ENCODE measurements around the gene GLDN. TPM values are rescaled to one million over a fixed set of nuclear protein-coding genes. Genes with fewer than 3 reads are reported as not detected.

Gene GLDN
- total RNA-seq, 1 experiment from 2014 or later = 0.15 TPM

- TF ChIP-seq EZH2phosphoT487 (IDR thresholded peaks at IDR 0.05; ENCODE audit: borderline replicate concordance, low read length) (no peak), EZH2 (IDR thresholded peaks at IDR 0.05; ENCODE audit: low read length, unreplicated experiment) (no peak), CTCF (conservative IDR thresholded peaks at IDR 0.05; ENCODE audit: low read depth, low read length) (no peak)
Measured at GRCh38 chr15:51443282-51443914, 101.9 kb downstream of the GLDN start.

GRCh38 chr15:51444112-51444511 is 102.7 kb downstream of the GLDN start:
- ATAC-seq (no peak), DNase-seq (no peak)
- H3K4me2 ChIP-seq (ENCODE audit: low read length) = no peak overlapping the region
- peaks cover 3% of the 10 kb centered on the region; the same call in 1 of the 2 replicates for H3K36me3 ChIP-seq (ENCODE audit: low read depth, low read length)
- no peaks in the 10 kb centered on the region for H3K27me3 ChIP-seq (ENCODE audit: low read length)
- no peaks in the 10 kb centered on the region for H3F3A ChIP-seq (ENCODE audit: low read length, unreplicated experiment)
- ChIA-PET POLR2A (ENCODE audit: unreplicated experiment) (no interaction called here), CTCF (no interaction called here)
- intact Hi-C loops (cut with micrococcal nuclease) = no loop called here
- TF ChIP-seq EZH2phosphoT487 (IDR thresholded peaks at IDR 0.05; ENCODE audit: borderline replicate concordance, low read length) = no peak
- no peak for TF ChIP-seq CTCF (conservative IDR thresholded peaks at IDR 0.05; ENCODE audit: low read depth, low read length)
- no peak for TF ChIP-seq EZH2 (IDR thresholded peaks at IDR 0.05; ENCODE audit: low read length, unreplicated experiment)
- BruUV-seq (replicated peaks) = no TSS peak
- H3K9ac ChIP-seq (ENCODE audit: low read length) = no peak overlapping the region
- H3K4me1 ChIP-seq (ENCODE audit: insufficient read depth, low read length) = no peaks in the 10 kb centered on the region
- H3K79me2 ChIP-seq (ENCODE audit: low read length) = no peaks in the 10 kb centered on the region
- H3K27ac ChIP-seq (ENCODE audit: low read length) = no peak overlapping the region
- no peaks in the 10 kb centered on the region for H3K9me2 ChIP-seq (replicated peaks; ENCODE audit: low read length)
- no peak overlapping the region for H3K4me3 ChIP-seq (ENCODE audit: low read length)
- H3K9me3 ChIP-seq (ENCODE audit: low read length) = no peaks in the 10 kb centered on the region
- no peak overlapping the region for H2AFZ ChIP-seq (ENCODE audit: low read length)
- H4K20me1 ChIP-seq (ENCODE audit: low read length) = no peaks in the 10 kb centered on the region

More at GRCh38 chr15:51443282-51443914, 101.9 kb downstream of the GLDN start:
- H4K20me1 ChIP-seq (ENCODE audit: low read length) = no peaks in the 10 kb centered on the region
- DNase-seq = no peak
- H3K36me3 ChIP-seq (ENCODE audit: low read depth, low read length) = peaks cover 3% of the 10 kb centered on the region; the same call in 1 of the 2 replicates
- no peaks in the 10 kb centered on the region for H3K27me3 ChIP-seq (ENCODE audit: low read length)
- no peak overlapping the region for H3K4me2 ChIP-seq (ENCODE audit: low read length)
- no peak overlapping the region for H3K27ac ChIP-seq (ENCODE audit: low read length)
- ChIA-PET CTCF (no interaction called here), POLR2A (ENCODE audit: unreplicated experiment) (no interaction called here)
- no peak for ATAC-seq
- no peaks in the 10 kb centered on the region for H3K4me1 ChIP-seq (ENCODE audit: insufficient read depth, low read length)
- H3K9me3 ChIP-seq (ENCODE audit: low read length) = no peaks in the 10 kb centered on the region
- no peak overlapping the region for H3K9ac ChIP-seq (ENCODE audit: low read length)
- no TSS peak for BruUV-seq (replicated peaks)
- H3K79me2 ChIP-seq (ENCODE audit: low read length) = no peaks in the 10 kb centered on the region
- no peaks in the 10 kb centered on the region for H3F3A ChIP-seq (ENCODE audit: low read length, unreplicated experiment)
- intact Hi-C loops (cut with micrococcal nuclease) = no loop called here
- H2AFZ ChIP-seq (ENCODE audit: low read length) = no peak overlapping the region
- no peak overlapping the region for H3K4me3 ChIP-seq (ENCODE audit: low read length)
- H3K9me2 ChIP-seq (replicated peaks; ENCODE audit: low read length) = no peaks in the 10 kb centered on the region

GRCh38 chr15:51444807-51445206 is 103.4 kb downstream of the GLDN start:
- POLR2A ChIA-PET (ENCODE audit: unreplicated experiment) = no interaction called here
- no TSS peak for BruUV-seq (replicated peaks)
- intact Hi-C loops (cut with micrococcal nuclease) = no loop called here

More at GRCh38 chr15:51444807-51445206, 103.4 kb downstream of the GLDN start:
- no peak overlapping the region for H3K9ac ChIP-seq (ENCODE audit: low read length)
- peaks cover 3% of the 10 kb centered on the region; the same call in 1 of the 2 replicates for H3K36me3 ChIP-seq (ENCODE audit: low read depth, low read length)
- no peak overlapping the region for H3K4me3 ChIP-seq (ENCODE audit: low read length)
- no peak overlapping the region for H3K27ac ChIP-seq (ENCODE audit: low read length)
- H3K27me3 ChIP-seq (ENCODE audit: low read length) = no peaks in the 10 kb centered on the region
- CTCF ChIA-PET = no interaction called here
- no peak overlapping the region for H2AFZ ChIP-seq (ENCODE audit: low read length)
- ATAC-seq (no peak), DNase-seq (no peak)
- TF ChIP-seq EZH2phosphoT487 (IDR thresholded peaks at IDR 0.05; ENCODE audit: borderline replicate concordance, low read length) (no peak), CTCF (conservative IDR thresholded peaks at IDR 0.05; ENCODE audit: low read depth, low read length) (no peak), EZH2 (IDR thresholded peaks at IDR 0.05; ENCODE audit: low read length, unreplicated experiment) (no peak)
- no peaks in the 10 kb centered on the region for H4K20me1 ChIP-seq (ENCODE audit: low read length)
- no peaks in the 10 kb centered on the region for H3K9me2 ChIP-seq (replicated peaks; ENCODE audit: low read length)
- H3K4me1 ChIP-seq (ENCODE audit: insufficient read depth, low read length) = peaks cover 3% of the 10 kb centered on the region
- no peaks in the 10 kb centered on the region for H3K9me3 ChIP-seq (ENCODE audit: low read length)
- no peaks in the 10 kb centered on the region for H3K79me2 ChIP-seq (ENCODE audit: low read length)
- no peak overlapping the region for H3K4me2 ChIP-seq (ENCODE audit: low read length)
- no peaks in the 10 kb centered on the region for H3F3A ChIP-seq (ENCODE audit: low read length, unreplicated experiment)
